Esophagus muscularis mucosa (tissue), 3 donors: Measurements from ENCODE around the gene TOX2.

Experiments
- EP300 ChIP-seq: sonication (generic); formaldehyde crosslinking; IDR thresholded peaks from one replicate; pipeline ENCODE4 v1.6.1; 2017; ENCODE audit warnings: antibody characterized with exemption
- TF ChIP-seq, protein P1 (sequence below), 3 experiments: fragments of 200-600 bp in 2 of 3; fragments of 450-650 bp in 1 of 3; sonication (generic) in 2 of 3; IDR thresholded peaks; one replicate each; pipeline ENCODE4 v1.5.1; 2017 to 2019; ENCODE audit warnings: antibody characterized with exemption in 3 of 3, mild to moderate bottlenecking in 2 of 3, moderate library complexity in 1 of 3

DNA sequence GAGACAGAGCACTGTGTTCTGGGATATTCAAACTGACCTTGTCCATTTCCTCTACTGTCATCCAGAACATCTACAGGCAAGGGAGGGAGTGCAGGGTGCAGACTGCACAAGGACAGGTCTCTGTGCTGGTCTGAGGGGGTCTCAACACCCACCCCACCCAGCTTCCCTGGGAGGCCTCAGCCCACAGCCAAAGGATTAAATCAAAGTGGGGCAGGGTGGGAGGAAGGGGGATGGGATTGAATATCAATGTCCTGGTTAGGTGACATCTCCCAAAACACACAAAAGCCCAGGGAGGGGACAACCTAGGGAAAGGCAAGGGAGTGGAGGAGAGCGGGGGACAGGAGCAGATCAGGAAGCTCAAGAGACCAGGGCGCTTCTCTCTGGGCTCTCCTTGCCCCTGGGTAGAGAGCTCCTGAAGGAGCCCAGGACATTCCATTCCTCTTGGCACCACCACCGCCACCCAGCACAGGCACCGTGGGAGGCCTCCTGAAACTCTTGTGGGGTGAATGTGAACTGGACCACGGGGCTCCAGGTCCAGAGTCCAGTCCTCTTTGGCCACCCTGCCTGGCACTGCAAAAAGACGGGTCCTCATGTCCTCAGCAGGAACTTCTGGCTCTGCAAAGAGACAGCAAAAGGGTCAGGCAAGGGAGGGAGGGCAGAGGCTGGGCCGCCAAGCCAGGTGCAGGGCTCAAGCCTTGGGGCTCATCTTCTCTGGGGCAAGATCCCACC, 198.4 kb downstream of the TOX2 start:
- TF ChIP-seq, protein P1, sequence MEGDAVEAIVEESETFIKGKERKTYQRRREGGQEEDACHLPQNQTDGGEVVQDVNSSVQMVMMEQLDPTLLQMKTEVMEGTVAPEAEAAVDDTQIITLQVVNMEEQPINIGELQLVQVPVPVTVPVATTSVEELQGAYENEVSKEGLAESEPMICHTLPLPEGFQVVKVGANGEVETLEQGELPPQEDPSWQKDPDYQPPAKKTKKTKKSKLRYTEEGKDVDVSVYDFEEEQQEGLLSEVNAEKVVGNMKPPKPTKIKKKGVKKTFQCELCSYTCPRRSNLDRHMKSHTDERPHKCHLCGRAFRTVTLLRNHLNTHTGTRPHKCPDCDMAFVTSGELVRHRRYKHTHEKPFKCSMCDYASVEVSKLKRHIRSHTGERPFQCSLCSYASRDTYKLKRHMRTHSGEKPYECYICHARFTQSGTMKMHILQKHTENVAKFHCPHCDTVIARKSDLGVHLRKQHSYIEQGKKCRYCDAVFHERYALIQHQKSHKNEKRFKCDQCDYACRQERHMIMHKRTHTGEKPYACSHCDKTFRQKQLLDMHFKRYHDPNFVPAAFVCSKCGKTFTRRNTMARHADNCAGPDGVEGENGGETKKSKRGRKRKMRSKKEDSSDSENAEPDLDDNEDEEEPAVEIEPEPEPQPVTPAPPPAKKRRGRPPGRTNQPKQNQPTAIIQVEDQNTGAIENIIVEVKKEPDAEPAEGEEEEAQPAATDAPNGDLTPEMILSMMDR (IDR thresholded peaks at IDR 0.05), result no peak
- TF ChIP-seq EP300, result no peak
